T follicular helper cell (primary cell): ENCODE measurements around the gene P2RX2.
"Not testable (repeated sequence)": the region's sequence is repeated elsewhere in the genome, so short reads cannot be mapped to it uniquely, and the experiment has no call there.

Source experiments
- DNase-seq: peaks from one replicate; pipeline ENCODE4 v3.0.0-alpha.2; 2020; ENCODE audit warnings: low read depth

Gene P2RX2

DNA sequence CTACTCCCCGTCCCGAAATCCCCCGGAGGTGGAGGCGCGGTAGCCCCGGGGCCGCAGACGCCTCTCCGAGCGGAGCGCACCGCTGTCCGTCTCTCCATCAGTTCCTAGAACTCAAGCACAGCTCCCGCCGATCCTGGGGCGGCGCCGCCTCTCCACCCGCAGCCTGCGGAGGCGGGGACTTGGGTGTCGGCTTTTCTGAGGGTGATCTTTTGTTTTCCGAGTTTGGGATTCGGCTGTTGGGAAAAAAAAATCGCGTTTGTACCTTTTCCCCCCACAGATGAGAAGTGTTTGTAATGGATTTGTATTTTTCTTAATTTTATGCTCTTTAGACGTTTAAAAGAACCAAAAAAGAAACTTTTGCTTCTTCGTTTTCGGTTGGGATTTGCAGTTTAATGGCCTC is 34.8 kb upstream of the P2RX2 start:
- no peak for DNase-seq

GRCh38 chr12:132584429-132584828 is 34.1 kb upstream of the P2RX2 start:
- no peak for DNase-seq

DNA sequence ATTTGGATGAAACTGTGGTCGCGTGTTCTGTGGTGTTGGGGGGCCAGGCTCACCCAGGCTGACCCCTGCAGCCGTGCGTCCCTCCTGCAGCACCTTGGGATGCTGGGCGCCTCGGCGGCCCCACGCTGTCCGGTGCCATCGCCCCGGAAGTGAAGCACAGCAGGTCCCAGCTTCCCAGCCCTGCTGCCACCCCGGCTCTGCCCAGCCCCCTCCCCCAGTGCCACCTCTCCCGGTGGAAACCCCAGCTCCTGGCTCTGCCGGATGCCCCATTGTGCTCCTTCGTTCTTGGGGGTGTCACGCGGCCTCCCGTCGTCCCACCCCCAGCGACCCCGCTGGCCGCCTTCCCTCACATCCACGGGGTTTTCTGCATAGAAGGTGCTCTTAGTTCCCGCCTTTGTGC is 33.4 kb upstream of the P2RX2 start:
- no peak for DNase-seq

DNA sequence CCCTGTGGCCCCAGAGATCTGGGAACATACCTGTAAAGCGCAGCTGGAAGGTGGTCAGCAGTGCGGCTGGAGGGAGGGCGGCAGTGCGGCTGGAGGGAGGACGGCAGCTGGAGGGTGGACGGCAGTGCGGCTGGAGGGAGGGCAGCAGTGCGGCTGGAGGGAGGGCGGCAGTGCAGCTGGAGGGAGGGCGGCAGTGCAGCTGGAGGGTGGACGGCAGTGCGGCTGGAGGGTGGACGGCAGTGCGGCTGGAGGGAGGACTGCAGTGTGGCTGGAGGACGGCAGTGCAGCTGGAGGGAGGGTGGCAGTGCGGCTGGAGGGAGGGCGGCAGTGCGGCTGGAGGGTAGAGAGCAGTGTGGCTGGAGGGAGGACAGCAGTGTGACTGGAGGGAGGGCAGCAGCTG is 31.6 kb upstream of the P2RX2 start:
- no peak for DNase-seq

GRCh38 chr12:132587781-132588180 is 30.8 kb upstream of the P2RX2 start:
- no peak for DNase-seq

GRCh38 chr12:132588319-132588718 is 30.3 kb upstream of the P2RX2 start:
- DNase-seq: no peak

- no peak for DNase-seq
Observed at GRCh38 chr12:132588821-132589669, 29.5 kb upstream of the P2RX2 start.

DNA sequence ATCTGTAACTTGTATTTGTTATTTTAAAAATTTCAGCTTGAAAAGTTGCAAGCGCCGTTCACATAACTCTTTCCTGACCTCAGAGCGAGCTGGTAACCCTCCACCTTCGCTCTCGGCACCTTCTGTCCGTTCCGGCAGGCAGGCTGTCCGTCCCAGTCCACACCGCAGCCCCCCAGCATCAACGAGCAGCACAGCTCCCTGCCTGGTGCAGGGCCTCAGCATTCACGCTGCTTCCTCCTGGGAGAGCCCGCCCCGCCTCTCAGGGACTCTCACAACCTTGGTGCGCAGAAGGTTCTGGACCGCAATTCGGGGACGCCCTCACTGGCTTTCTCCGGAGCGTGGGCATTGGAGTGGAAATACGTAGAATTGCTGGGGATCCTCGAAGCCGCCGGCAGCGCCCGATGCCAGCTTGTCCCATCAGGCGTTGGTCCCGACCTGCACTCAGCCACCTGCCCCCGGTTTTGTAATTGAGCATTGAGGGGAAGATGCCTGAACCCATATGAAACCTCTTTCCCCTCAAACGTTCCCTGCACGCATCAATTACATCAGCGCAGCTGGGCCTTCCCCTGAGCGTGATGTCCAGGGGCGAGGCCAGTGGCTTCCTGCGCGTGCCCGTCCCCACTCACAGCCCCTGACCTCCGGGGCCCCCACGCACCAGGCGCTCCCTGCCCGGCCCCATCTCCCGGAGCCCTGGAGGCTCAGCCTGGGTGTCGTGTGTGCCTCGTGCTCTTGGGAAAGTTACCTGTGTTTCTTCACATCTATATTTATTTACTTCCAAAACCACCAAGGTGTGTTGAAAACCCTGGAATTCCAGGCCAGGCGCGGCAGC is 27.3 kb upstream of the P2RX2 start:
- no peak for DNase-seq

DNA sequence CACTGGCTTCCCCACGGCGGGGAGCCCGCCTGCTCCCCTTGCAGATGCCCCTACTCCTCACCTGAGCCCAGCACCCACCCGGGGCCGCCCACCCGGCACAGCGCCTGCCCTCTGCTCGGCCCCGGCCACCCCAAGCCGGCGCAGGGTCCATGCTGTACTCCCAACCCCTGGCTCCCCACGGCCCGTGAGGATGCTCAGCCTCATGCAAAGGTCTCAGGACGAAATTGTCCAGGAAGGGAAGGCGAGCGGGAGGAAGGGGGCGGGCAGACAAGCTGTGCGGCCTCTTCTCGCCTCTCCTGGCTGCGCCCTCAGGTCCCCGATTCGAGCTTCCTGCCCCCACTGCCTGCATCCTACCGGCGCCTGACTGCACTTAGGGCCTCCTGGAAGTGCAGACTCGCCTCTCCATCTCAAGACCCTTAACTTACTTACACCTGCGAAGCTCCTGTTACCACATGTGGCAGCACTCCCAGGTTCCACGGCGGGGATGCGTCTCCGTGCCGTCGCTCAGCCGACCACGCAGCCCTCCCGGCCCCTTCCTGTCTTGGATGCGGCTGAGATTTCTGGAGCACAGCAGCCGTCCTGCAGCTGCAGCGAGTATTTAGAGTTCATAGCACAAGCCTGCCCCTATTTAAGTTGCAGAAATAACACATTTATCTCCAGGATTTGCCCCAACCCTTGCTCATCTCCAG is 26.1 kb upstream of the P2RX2 start:
- DNase-seq: no peak

DNA sequence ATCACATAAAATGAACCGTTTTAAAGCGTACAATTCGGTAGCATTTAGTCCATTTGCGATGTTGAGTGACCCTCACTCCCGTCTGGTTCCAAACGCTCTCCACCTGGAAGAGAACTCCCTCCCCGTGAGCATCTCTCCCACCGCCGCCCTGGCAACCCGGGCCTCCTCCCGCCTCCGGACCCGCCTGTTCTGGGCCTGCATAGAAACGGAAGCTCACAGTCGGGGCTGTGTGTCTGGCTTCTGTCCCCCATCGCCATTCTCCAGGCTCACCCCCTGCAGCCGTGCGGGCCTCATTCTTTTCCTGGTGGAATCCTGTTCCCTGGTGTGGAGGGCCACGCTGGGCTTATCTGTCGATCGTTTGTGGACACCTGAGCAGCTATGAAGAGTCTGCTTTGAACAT is 25.5 kb upstream of the P2RX2 start:
- DNase-seq: no peak

DNA sequence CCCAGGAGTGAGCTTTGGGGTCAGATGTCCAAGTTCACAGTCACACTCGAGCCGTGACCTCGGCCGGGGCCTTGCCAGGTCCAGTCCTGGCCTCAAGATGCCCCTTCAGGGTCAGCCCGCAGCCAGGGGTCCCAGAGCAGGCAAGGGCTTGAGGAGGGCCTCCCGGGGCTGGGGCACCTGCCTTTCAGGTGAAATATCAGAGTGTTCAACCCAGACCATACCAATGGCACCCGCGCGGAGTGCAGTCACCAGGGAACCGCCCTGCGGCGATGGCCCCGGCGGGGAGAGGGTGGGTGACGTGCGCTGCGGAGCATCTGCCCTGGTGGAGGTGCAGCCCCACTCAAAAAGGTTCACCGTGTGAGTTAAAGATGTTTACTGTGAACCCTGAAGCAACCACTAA is 25.1 kb upstream of the P2RX2 start:
- no peak for DNase-seq

- DNase-seq: no peak
Observed at GRCh38 chr12:132593938-132594358, 24.6 kb upstream of the P2RX2 start.

GRCh38 chr12:132595183-132595582 is 23.4 kb upstream of the P2RX2 start:
- no peak for DNase-seq

DNA sequence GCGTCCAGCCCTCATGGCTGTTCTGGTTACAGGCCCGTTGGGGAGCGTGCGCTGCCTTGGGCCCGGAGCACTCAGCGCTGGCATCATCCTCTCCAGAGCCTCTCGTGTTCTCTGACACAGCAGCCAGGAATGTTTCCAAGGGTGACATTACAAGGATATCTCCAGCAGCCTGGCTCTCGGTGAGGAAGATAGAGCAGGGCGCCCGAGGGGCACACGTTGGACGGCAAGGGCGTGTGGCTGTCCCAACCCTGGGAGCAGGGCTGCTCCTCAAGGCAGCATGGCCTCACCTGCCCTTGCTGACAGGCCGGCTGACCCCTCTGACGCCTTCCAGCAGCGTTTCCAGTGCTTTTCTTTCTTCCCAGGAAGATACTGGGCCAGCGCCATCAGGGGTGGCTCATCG is 22.6 kb upstream of the P2RX2 start:
- DNase-seq: no peak

DNA sequence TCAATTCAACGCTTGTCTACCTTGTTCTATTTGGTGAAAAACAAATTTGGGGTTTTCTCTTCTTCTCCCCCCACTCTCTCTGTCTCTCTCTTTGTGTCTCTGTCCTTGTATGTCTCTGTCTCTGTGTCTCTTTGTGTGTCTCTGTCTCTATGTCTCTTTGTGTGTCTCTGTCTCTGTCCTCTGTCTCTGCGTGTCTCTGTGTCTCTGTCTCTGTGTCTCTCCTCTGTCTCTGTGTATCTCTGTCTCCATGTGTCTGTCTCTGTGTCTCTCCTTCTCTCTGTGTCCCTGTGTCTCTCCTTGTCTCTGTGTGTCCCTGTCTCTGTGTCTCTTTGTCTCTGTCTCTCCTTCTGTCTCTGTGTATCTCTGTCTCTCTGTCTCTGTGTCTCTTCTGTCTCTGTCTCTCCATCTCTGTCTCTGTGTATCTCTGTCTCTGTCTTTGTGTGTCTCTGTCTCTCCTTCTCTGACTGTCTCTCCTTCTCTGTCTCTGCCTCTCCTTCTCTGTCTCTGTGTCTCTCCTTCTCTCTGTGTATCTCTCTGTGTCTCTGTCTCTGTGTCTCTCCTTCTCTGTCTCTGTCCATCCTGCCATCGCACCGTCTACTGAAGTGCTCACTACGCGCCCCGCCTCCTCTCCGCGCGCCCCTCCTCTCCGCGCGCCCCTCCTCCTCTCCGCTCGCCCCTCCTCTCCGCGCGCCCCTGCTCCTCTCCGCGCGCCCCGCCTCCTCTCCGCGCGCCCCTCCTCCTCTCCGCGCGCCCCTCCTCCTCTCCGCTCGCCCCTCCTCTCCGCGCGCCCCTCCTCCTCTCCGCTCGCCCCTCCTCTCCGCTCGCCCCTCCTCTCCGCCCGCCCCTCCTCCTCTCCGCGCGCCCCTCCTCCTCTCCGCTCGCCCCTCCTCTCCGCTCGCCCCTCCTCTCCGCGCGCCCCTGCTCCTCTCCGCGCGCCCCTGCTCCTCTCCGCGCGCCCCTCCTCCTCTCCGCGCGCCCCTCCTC is 21.0 kb upstream of the P2RX2 start:
- DNase-seq: peak; percentile 47

DNA sequence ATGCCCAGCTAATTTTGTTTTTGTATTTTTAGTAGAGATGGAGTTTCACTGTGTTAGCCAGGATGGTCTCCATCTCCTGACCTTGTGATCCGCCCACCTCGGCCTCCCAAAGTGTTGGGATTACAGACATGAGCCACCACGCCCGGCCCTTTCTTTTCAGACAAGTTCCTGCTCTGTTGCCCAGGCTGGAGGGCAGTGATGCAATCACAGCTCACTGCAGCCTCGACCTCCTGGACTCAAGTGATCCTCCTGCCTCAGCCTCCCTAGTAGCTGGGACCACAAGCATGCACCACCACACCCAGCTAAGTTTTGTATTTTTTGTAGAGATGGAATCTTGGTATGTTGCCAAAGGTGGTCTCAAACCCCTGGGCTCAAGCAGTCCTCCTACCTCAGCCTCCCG is 19.1 kb upstream of the P2RX2 start:
- not testable (repeated sequence) for DNase-seq

DNA sequence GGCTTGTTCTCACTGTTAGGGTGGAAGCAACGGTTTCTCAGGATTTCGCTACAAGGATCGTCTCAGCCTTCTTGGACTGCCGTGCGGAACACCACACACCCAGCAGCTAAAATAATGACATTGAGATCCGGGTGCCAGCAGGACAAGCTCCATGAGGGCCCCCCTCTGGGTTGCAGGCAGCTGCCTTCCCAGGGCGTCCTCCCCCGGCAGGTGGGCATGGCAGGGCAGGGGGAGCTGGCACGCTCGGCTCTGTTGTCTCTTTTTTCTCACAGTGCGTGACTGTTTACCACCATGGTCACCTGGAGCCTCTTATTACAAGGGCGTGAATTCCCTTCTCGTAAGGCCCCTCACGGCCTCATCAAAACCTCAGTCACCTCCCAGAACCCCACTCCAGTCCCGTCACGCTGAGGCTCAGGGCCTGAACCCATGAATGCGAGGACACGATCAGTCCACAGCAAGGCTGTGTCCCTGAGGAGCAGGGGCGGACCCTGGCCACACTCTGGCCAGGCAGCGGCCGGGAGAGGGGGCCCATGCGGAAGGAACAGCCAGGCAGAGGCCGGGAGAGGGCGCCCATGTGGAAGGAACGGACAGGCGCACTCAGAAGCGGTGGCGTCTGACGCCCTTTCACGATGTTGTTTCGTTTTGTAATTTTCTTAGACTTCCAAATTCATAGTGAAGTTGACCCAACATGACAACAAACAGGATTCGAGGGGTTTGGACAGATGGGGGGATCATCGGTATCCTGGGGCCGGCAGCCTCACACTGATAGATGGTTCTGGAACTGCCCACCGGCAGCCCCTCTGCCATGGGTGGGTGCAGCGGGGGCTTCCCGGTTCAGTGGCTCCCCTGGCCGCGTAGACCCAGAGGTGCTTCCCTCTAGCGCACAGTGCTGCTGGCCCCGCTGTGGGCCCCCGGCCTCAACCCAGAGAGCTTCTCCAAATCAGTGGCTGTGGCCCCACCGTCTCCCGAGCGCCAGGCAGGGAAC is 18.2 kb upstream of the P2RX2 start:
- no peak for DNase-seq

GRCh38 chr12:132601171-132601883 is 17.2 kb upstream of the P2RX2 start:
- no peak for DNase-seq

GRCh38 chr12:132602572-132603239 is 15.9 kb upstream of the P2RX2 start:
- no peak for DNase-seq
